HG03575 (cell line): ENCODE measurements around the gene PLA2G2D.

ENCODE experiments used
- ATAC-seq: cut with Tn5 transposase; IDR thresholded peaks from one replicate; pipeline ENCODE4 v1.9.1; 2021; ENCODE audit not compliant: unreplicated experiment, insufficient number of reproducible peaks, low FRiP score; ENCODE audit errors: extremely low read depth

Gene PLA2G2D

DNA sequence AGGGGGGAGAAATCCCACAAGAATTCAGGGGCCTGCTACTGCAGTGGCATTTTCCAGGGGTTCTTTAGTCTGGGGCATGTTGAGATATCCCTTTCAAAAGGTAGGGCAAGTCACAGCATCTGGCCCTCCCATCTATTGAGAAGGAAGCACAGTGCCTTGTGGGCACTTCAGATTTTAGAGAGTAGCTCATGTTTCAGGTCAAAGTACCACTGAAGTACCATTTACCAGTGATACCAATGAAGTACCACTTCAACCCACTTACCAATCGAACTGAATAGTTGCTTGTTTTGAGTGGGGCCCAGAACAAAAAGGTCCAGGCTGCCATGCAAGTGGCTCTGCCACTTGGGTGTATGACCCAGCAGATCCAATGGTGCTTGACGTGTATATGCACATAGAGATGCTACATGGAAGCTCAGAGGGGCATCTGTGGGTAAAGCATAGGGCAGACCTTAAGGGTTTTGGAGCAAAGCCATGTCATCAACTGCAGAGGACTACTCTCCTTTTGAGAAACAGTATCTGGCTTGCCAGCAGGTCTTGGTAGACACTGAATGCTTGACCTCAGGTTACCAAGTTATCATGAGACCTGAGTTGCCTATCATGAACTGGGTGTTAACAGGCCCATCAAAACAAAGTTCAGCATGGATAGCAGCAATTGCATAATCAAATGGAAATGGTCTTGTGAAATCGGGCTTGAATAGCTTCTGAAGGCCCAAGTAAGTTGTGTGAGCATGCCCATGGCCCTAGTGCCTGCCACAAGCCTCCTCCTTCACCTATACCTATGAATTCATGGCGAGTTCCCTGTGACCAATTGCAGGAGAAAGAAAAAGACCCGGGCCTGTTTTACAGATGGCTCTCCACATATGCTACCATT lies 23.5 kb downstream of the PLA2G2D start:
- ATAC-seq: no peak

GRCh38 chr1:20093940-20094391 lies 25.4 kb downstream of the PLA2G2D start:
- ATAC-seq: no peak

DNA sequence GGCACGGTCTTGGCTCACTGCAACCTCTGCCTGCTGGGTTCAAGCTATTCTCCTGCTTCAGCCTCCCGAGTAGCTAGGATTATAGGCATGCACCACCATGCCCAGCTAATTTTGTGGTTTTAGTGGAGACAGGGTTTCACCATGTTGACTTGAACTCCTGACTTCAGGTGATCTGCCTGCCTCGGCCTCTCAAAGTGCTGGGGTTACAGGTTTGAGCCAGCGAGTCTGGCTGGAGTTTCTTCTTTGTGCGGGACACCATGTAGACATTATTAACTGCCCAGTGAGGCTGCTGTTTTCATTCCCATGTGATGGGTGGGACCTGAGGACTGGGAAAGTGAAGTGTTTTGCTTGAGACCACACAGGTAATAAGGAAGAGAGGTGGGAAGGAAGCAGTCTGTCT lies 26.0 kb downstream of the PLA2G2D start:
- ATAC-seq: no peak

- no peak for ATAC-seq
These were observed 28.7 kb downstream of the PLA2G2D start for GRCh38 chr1:20090641-20091040.

DNA sequence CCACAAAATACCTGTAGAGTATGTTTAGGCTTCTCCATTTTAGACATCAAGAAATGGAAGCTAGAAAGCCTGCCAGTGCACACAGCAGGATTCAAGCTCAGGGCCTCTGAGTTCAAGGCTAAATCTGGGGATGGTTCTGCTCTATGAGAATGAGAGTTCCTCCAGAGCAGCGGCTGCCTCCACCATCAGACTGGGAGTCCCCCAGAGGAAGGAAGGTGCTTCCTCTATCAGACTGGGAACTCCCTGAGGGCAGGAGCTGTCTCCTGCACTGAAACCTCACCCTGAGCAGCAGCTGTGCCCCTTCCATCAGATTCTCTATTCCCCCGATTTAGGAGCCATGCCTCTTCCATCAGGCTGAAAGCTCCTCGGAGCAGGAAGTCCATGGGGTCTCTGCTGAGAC lies 29.2 kb downstream of the PLA2G2D start:
- ATAC-seq: no peak

DNA sequence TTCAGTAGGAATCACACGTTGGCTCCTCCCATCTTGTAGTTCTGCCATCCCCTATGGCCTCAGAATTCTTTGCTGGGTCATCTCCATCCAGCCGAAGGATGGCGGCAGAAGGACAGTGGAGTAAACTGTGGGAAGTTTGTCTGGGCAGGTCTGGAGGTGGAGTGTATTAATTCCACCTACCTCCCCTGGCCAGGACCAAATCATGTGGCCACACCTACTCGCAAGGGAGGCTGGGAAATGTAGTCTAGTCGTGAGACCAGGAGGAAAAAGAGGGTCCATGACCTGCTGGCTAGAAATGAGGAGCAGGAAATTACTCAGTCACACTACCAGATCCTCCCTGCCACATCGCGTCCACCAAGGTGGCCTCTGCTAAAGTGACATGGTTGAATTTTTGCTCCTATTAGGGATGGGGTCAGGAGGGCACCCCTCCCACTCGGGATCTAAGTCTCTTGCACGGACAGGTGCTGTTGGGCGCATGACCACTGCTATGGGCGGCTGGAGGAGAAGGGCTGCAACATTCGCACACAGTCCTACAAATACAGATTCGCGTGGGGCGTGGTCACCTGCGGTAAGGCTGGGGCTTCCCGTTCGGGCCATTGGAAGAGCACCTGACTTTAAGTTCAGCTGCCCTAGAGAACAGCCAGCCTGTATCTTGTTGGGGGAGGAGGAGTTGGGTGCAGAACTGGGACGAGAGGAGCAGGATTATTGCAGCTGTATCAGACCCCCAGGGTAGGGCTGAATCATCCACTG lies 29.8 kb downstream of the PLA2G2D start:
- no peak for ATAC-seq

DNA sequence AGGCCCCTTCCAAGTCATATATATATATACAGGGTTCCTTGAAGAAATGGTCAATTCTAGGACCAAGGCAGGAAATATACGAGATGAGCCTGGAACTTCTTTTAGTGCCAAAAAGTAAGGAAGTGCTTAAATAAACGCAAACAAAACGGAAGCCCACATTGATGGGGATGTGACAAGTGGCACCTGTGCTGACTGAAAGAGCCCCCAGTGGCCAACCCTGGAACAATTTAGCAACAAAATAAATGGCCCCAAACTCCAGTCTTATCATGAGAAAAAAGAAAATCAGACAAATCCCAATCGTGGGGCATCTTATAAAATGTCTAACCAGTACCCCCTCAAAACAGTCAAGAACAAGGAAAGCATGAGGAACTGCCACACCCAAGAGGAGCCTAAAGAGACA lies 31.7 kb downstream of the PLA2G2D start:
- ATAC-seq: no peak

GRCh38 chr1:20086800-20087199 lies 32.5 kb downstream of the PLA2G2D start:
- ATAC-seq: no peak

GRCh38 chr1:20083178-20083944 lies 36.0 kb downstream of the PLA2G2D start:
- ATAC-seq: no peak

GRCh38 chr1:20082772-20083171 lies 36.6 kb downstream of the PLA2G2D start:
- no peak for ATAC-seq

- ATAC-seq: no peak
These were observed 38.0 kb downstream of the PLA2G2D start for GRCh38 chr1:20081353-20081810.

DNA sequence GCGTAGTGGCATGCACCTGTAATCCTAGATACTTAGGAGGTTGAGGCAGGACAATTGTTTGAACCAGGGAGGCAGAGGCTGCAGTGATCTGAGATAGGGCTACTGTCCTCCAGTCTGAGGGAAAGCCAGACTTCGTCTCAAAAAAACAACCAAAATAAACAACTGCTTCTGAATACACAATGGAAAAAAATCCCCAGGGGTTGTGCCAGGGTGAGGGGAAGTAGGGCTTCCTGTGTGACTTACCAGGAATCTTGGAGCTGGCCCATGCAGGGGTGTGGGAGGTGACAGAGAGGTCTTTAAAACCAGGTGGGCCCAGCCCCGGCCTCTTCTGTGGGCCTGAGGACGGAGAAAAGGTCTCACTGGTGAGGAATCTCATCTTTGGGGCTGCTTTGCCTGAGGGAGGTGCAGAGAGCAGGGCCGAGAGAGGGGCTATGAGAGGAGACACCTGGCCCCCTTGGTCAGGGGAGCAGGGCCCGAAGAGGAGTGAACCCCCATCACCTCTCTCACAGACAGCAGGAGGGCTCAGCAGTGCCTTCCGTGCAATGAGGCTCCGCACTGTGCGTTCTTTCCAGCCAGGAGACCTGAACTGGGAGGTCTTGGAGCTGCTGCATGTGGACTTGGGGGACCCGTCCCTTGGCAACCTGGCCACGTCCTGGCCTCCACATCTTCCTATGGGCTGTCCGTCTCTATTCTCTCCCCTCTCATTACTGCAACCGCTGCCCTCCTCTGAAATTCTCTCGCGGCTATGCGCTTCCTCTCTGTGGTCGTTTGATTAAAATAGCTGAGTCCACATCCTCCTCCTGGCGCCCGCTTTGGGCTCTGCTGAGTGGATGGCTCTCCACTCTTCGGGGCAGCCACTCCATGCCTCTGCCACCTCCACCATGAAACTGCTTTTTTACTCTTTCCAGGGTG lies 38.6 kb downstream of the PLA2G2D start:
- no peak for ATAC-seq

DNA sequence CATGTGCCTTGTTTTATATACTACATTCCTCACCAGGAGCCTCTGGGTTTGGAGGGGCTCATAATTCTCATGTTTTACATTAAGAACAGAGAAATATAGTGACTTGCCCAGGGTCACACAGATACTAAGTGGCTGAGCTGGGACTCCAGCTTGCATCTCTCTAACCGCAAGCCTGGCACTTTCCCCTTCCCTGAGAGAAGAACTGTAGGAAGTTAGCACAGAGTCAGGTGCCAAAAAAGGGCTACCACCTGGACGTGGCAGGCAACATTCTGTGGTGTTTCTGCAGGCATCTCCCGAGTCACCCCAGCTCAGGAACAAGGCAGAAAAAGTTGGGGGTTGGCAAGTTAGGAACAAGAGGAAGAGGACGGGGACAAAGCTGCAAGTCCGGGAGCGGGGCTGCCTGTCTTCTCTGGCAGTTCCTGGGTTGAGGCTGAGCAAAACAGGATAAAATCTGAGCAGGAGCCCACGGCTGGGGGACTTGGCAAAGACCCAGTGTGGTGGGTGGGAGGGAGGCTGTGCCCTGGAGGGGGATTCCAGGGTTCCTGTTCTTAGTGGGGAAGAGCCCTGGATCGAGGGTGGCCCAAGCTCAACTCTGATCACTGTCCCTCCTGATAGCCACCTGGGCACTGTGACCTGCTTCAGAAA lies 39.6 kb downstream of the PLA2G2D start:
- no peak for ATAC-seq

- no peak for ATAC-seq
These were observed 40.6 kb downstream of the PLA2G2D start for GRCh38 chr1:20078711-20079110.

GRCh38 chr1:20078171-20078651 lies 41.1 kb downstream of the PLA2G2D start:
- no peak for ATAC-seq

DNA sequence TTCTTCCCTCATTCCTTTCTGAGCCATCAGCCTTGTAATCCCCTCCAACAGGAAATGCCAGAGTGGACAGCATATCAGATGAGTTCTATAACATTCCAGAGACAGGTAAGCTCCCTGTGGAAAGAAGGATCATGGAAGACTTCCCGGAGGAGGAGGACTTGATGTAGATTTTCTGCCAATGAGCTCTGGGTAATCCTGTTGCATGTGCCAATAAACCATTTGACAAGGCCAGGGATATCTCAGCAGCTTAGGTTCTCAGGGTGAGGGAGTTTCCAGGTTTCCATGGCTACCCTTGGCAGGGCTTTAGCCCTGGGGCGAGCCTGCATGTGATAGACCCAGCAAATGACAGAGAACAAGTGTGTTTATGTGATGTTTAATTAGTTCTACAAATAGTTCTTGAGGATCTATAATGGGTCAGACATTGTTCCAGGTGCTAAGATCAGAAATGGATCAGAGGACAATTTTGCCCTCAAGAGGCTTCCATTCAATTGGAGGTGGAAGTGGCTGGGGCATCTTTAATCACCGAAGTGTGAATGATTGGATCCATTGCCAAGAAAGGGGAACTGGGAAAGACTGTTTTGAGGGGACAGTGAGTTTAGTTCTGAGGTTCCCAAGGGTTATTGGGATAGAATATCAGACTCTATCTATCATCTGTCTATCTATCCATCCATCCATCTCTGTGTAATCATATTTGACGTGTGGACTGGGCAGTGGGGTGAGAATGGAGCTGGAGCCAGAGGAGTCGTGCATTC lies 42.5 kb downstream of the PLA2G2D start:
- no peak for ATAC-seq

DNA sequence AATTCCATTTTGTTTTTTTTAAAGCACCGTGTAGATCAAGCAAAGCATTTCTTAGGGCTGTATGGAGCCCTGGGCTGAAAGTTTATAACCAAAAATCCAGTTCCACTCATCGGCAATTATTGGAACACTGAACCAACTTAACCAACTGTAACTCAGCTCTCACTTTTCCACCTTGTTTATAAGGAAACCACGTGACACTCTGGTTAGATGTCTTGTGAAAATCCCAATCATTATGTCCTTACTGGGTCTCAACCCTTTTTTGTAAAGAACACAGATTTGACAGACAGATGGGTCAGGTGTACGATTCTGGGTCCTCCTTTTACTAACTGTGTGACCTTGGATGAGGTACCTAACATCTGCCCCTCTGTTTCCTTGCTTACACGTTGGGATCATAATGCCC lies 43.1 kb downstream of the PLA2G2D start:
- ATAC-seq: no peak
